Activated T-helper 1 cell treated with anti-CD3 and anti-CD28 coated beads, Interleukin-12 subunit alpha, Interleukin-12 subunit beta, Interleukin-2, Interleukin-4 antibody, amounts not matched to agents 30 ng/mL and 10 ng/mL and 1 ng/mL, durations not matched to agents 14 hours and 24 hours and 36 hours (primary cell): Measurements from ENCODE around the gene IL1RAPL2. TPM values are rescaled to one million over a fixed set of nuclear protein-coding genes. Genes with fewer than 3 reads are reported as not detected.

ENCODE experiments used
- DNase-seq: peaks from one replicate; pipeline ENCODE4 v3.0.0; 2021; ENCODE audit warnings: low spot score
- H3K27ac Mint-ChIP-seq: one replicate; pipeline ENCODE4 v1.8.0; 2021; ENCODE audit warnings: mild to moderate bottlenecking, mixed read lengths
- H3K27me3 Mint-ChIP-seq: one replicate; pipeline ENCODE4 v1.8.0; 2022; ENCODE audit warnings: mild to moderate bottlenecking, moderate library complexity, mixed read lengths; ENCODE audit not compliant: insufficient read depth
- H3K36me3 Mint-ChIP-seq: one replicate; pipeline ENCODE4 v1.8.0; 2021; ENCODE audit warnings: low read depth, mixed read lengths
- H3K4me1 Mint-ChIP-seq: one replicate; pipeline ENCODE4 v1.8.0; 2021; ENCODE audit warnings: low read depth, mixed read lengths
- H3K4me3 Mint-ChIP-seq: one replicate; pipeline ENCODE4 v1.8.0; 2021; ENCODE audit warnings: mild to moderate bottlenecking, moderate library complexity, mixed read lengths
- H3K9me3 Mint-ChIP-seq: one replicate; pipeline ENCODE4 v1.8.0; 2021; ENCODE audit warnings: mixed read lengths
- intact Hi-C: fragments of 100-400 bp; cut with micrococcal nuclease; formaldehyde crosslinking; loops from one replicate; pipeline ENCODE4 v1.15.1; 2024
- total RNA-seq: library from RNA; stranded (reverse); gene quantifications from 2 replicates; pipeline ENCODE4 v1.2.3, GENCODE V29; 2022

The IL1RAPL2 gene
- total RNA-seq, 1 donor from 2014 or later, result not detected

GRCh38 chrX:105610411-105610810 is 1044.4 kb downstream of the IL1RAPL2 start:
- no peak overlapping the region for H3K4me3 Mint-ChIP-seq
- H3K27ac Mint-ChIP-seq, result no peak overlapping the region
- H3K27me3 Mint-ChIP-seq, result no peaks in the 10 kb centered on the region
- no peaks in the 10 kb centered on the region for H3K4me1 Mint-ChIP-seq
- no peaks in the 10 kb centered on the region for H3K9me3 Mint-ChIP-seq
- H3K36me3 Mint-ChIP-seq, result no peaks in the 10 kb centered on the region
- intact Hi-C loops, result no loop called here
- DNase-seq, result no peak

DNA sequence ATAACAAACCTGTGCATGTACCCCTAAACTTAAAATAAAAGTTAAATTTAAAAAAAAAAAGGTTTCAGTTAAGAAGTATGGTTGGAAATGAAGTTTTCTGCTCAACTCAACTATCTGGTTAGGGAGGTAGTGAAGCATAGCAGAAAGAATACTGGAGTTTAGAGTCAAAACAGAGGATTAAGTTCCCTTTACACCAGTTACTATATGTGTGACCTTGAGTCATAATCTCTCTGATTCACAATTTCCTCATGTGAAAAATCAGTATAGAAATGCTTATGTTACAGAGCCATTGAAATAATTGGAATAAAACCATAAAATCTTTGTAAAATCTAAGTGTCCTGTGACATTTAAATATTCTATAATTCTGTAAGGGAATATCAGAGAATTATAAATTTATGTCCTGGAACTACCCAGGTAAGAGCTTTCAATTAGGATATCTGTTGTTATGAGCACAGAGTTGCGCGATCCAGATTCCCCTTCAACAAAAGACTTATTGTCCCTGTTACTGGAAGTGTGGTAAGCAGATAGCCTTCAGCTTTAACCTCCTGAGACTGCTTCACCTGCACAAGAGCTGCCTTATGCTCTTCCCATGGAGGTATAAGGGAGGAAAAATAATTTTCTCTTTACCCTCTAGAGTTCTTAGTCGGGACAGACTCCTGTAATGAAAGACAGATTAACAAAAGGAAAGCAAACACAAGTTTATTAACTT is 1052.5 kb downstream of the IL1RAPL2 start:
- no peak for DNase-seq
- H3K4me3 Mint-ChIP-seq, result no peak overlapping the region
- H3K4me1 Mint-ChIP-seq, result no peaks in the 10 kb centered on the region
- intact Hi-C loops, result no loop called here
- H3K27ac Mint-ChIP-seq, result no peak overlapping the region
- H3K27me3 Mint-ChIP-seq, result no peaks in the 10 kb centered on the region
- H3K36me3 Mint-ChIP-seq, result no peaks in the 10 kb centered on the region
- H3K9me3 Mint-ChIP-seq, result no peaks in the 10 kb centered on the region

- Mint-ChIP-seq H3K4me3 (no peak overlapping the region), H3K27ac (no peak overlapping the region), H3K27me3 (no peaks in the 10 kb centered on the region), H3K4me1 (no peaks in the 10 kb centered on the region), H3K9me3 (peaks cover 4% of the 10 kb centered on the region), H3K36me3 (no peaks in the 10 kb centered on the region)
- intact Hi-C loops, result no loop called here
- DNase-seq, result no peak
These were observed 1068.2 kb downstream of the IL1RAPL2 start for GRCh38 chrX:105634180-105634579.

DNA sequence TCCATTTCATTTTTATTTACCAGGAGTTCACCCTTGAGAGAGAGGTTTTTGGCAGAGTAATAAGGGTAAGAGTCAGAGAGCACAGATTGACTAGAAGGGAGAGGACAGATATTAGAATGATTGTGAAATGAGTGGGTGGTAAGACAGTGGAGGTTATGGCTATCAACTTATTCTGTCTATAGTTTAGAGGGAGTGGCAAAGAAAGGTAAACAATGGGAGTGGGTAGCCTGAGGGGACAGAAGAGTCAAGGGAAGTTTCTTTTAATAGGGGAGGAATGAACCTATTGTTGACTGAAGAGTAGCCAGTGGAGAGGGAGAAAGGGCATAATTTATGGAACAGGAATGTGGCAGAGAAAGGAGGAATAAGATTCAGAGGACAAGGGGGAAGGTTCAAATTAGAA is 1069.8 kb downstream of the IL1RAPL2 start:
- intact Hi-C loops, result no loop called here

DNA sequence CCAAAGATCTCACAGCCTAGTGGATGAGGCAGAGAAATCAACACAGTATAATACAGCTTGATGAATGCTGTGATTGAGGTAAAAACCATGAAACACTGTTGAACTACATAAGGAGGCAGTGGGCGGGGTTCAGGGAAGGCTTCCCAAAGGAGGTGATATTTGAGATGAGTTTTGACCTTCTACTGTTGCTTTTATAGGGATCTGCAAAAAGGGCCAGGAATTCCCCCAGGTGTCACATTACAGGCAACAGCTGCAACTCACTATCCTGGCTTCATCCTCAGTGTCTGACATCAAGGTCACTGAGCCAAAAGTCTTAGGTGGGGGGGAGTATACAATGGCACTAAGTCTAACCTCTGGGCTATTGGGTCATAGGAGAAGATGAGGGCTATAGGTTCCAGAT is 1070.7 kb downstream of the IL1RAPL2 start:
- H3K4me3 Mint-ChIP-seq, result no peak overlapping the region
- peaks cover 4% of the 10 kb centered on the region for H3K9me3 Mint-ChIP-seq
- H3K27me3 Mint-ChIP-seq, result no peaks in the 10 kb centered on the region
- no peak overlapping the region for H3K27ac Mint-ChIP-seq
- DNase-seq, result no peak
- no peaks in the 10 kb centered on the region for H3K4me1 Mint-ChIP-seq
- H3K36me3 Mint-ChIP-seq, result no peaks in the 10 kb centered on the region
- intact Hi-C loops, result no loop called here

More for the DNA sequence above, 1069.8 kb downstream of the IL1RAPL2 start:
- Mint-ChIP-seq H3K27ac (no peak overlapping the region), H3K9me3 (peaks cover 4% of the 10 kb centered on the region), H3K27me3 (no peaks in the 10 kb centered on the region), H3K4me3 (no peak overlapping the region), H3K4me1 (no peaks in the 10 kb centered on the region), H3K36me3 (no peaks in the 10 kb centered on the region)
- DNase-seq, result no peak

GRCh38 chrX:105645667-105646357 is 1079.8 kb downstream of the IL1RAPL2 start:
- intact Hi-C loops, result no loop called here
- H3K27me3 Mint-ChIP-seq, result no peaks in the 10 kb centered on the region

GRCh38 chrX:105646592-105647372 is 1080.8 kb downstream of the IL1RAPL2 start:
- H3K27ac Mint-ChIP-seq, result no peak overlapping the region
- no peaks in the 10 kb centered on the region for H3K4me1 Mint-ChIP-seq
- H3K9me3 Mint-ChIP-seq, result no peaks in the 10 kb centered on the region
- H3K27me3 Mint-ChIP-seq, result no peaks in the 10 kb centered on the region
- intact Hi-C loops, result no loop called here
- no peak overlapping the region for H3K4me3 Mint-ChIP-seq
- H3K36me3 Mint-ChIP-seq, result no peaks in the 10 kb centered on the region
- no peak for DNase-seq

More at GRCh38 chrX:105645667-105646357, 1079.8 kb downstream of the IL1RAPL2 start:
- no peak overlapping the region for H3K27ac Mint-ChIP-seq
- DNase-seq, result no peak
- no peak overlapping the region for H3K4me3 Mint-ChIP-seq
- H3K4me1 Mint-ChIP-seq, result no peaks in the 10 kb centered on the region
- H3K36me3 Mint-ChIP-seq, result no peaks in the 10 kb centered on the region
- H3K9me3 Mint-ChIP-seq, result no peaks in the 10 kb centered on the region

DNA sequence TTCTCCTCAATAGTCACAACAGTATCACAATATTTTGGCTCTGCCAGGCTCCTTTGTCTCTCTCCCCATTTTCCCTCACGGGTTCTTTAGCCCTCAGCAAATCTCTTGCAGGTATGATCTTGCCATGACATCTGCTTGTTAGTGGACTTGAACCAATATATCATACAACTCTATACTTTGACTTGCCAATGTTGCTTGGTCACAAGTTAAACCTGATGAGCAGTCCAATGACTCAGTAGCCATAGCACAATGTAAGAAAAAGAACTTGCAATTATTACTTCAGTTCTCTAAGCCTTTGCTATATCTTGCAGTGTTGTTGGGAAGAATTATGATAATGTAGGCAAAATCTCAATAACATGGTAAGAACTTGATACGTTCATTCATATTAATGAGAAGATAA is 1081.8 kb downstream of the IL1RAPL2 start:
- Mint-ChIP-seq H3K4me3 (no peak overlapping the region), H3K27me3 (no peaks in the 10 kb centered on the region), H3K9me3 (no peaks in the 10 kb centered on the region), H3K4me1 (no peaks in the 10 kb centered on the region), H3K27ac (no peak overlapping the region), H3K36me3 (no peaks in the 10 kb centered on the region)
- no peak for DNase-seq
- intact Hi-C loops, result no loop called here

DNA sequence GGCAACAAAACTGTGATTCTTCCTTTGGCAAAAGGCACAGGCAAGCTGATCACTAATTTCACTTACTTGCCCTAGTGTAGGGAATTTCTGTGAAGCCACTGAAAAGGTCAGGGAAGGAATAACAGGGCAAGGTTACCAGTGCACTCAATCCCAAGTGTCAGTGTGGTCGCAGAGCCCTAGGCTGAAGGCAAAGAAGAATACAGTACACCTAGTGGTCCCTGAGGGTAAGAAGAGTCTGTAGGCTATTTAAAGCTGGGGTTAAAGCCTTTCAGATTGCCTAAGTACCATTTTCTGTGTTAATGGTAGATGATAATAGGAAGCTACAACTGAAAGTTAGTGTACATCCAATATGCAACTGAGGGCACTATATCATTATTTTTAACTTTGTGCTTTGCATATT is 1082.7 kb downstream of the IL1RAPL2 start:
- H3K4me3 Mint-ChIP-seq, result no peak overlapping the region

DNA sequence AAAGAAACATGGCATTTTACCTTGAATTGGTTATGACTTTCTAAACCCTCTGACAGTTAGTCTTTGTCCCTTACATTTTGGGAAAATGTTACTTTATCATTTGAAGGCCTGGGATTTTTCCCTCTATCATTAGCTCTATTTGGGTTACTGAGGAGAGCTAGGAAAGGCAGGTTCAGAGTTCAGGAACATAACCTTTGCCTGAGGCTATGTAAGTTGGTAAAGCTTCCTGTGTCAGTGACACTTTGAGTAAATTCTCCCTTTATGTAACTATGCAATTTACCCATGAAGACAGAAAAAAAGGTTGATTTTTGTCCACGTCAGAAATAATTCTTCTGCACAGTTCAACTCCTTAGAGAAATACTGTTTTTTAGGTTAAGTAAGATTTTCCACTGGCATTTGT is 1084.6 kb downstream of the IL1RAPL2 start:
- intact Hi-C loops, result no loop called here
- Mint-ChIP-seq H3K36me3 (no peaks in the 10 kb centered on the region), H3K4me3 (no peak overlapping the region), H3K9me3 (no peaks in the 10 kb centered on the region), H3K27me3 (no peaks in the 10 kb centered on the region), H3K4me1 (no peaks in the 10 kb centered on the region), H3K27ac (no peak overlapping the region)
- no peak for DNase-seq

More for the DNA sequence above, 1082.7 kb downstream of the IL1RAPL2 start:
- H3K4me1 Mint-ChIP-seq, result no peaks in the 10 kb centered on the region
- H3K27me3 Mint-ChIP-seq, result no peaks in the 10 kb centered on the region
- no peaks in the 10 kb centered on the region for H3K36me3 Mint-ChIP-seq
- no peak for DNase-seq
- intact Hi-C loops, result no loop called here
- H3K27ac Mint-ChIP-seq, result no peak overlapping the region
- no peaks in the 10 kb centered on the region for H3K9me3 Mint-ChIP-seq

DNA sequence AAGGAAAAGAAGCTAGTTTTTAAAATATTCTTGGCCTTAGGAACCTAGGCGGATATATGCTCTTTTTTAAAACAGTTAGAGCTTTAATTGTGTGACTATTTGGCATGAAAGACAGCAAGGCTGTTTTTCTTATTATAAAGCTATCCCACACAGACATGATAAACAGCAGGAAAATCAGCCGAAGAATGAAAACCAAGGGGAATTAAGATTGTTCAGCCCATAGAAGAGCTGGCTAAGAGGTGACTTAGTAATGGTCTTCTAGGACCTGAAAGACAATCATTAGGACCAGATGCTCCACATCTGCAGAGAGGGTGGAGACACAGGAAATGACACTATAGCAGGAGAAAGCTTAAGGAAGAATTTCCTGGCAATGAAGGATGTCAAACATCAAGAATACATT is 1085.0 kb downstream of the IL1RAPL2 start:
- Mint-ChIP-seq H3K27ac (no peak overlapping the region), H3K27me3 (no peaks in the 10 kb centered on the region), H3K9me3 (no peaks in the 10 kb centered on the region), H3K4me1 (no peaks in the 10 kb centered on the region), H3K36me3 (no peaks in the 10 kb centered on the region), H3K4me3 (no peak overlapping the region)
- no peak for DNase-seq
- intact Hi-C loops, result no loop called here

DNA sequence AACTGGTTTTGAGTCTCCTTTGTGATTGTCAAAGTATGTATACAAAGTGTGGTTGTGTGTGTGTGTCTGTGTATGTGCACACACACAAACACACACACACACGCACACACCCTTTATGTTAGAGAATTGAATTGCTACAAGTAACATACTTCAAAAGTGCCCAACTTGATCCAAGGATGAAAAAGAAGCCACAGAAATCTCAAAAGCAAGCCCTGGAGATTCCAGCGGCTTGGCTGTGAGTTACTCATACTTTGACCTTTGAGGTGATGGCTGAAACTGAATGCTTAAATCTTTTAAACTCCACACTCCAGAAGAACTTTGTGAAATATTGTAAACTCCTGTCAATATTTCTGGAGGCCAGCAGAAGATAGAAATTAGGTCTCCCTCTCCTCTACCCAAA is 1087.9 kb downstream of the IL1RAPL2 start:
- Mint-ChIP-seq H3K27me3 (no peaks in the 10 kb centered on the region), H3K27ac (no peak overlapping the region), H3K4me1 (no peaks in the 10 kb centered on the region), H3K9me3 (no peaks in the 10 kb centered on the region), H3K36me3 (no peaks in the 10 kb centered on the region), H3K4me3 (no peak overlapping the region)
- DNase-seq, result no peak
- intact Hi-C loops, result no loop called here

DNA sequence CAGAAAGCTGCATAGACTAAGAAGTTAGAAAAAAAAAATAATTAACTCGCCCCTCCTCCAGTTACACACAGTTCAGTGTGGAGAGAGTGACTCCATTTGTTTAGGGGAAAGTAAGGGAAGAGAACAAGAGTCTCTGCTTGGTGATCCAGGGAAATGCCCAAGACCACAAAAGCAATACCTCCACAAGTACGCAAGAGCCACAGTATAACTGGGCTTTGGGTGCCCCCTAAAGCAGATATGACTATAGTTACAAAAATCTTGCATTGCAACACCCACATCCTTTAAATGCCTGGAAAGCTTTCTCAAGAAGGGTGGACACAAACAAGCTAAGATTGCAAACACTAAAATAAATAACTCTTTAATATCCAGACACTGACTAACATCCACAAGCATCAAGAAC is 1092.1 kb downstream of the IL1RAPL2 start:
- intact Hi-C loops, result no loop called here
- Mint-ChIP-seq H3K4me1 (no peaks in the 10 kb centered on the region), H3K36me3 (no peaks in the 10 kb centered on the region), H3K9me3 (no peaks in the 10 kb centered on the region), H3K27ac (no peak overlapping the region), H3K4me3 (no peak overlapping the region), H3K27me3 (no peaks in the 10 kb centered on the region)
- DNase-seq, result no peak
